Measurements from ENCODE around the gene GHDC.

GHDC gene

GRCh38 chr17:42183741-42184711 is 10.3 kb downstream of the GHDC start:
- Histone ChIP-seq H3K27me3 (ENCODE audit: control insufficient read depth in 1 of 2, insufficient read depth in 2 of 2, low read length in 2 of 2) (peaks cover 2 to 7% of the 10 kb centered on the region in 2 donors), H3K27ac (ENCODE audit: low read depth, low read length) (peak overlapping the region; percentile 79)

GRCh38 chr17:42182927-42183734 is 11.2 kb downstream of the GHDC start:
- H3K4me1 ChIP-seq (ENCODE audit: control insufficient read depth in 1 of 2, insufficient read depth in 2 of 2, low read length in 2 of 2) = peaks cover 30 to 48% of the 10 kb centered on the region in 2 donors
- H3K27me3 ChIP-seq (ENCODE audit: control insufficient read depth in 1 of 2, insufficient read depth in 2 of 2, low read length in 2 of 2) = peaks cover 2 to 7% of the 10 kb centered on the region in 2 donors

More at GRCh38 chr17:42183741-42184711, 10.3 kb downstream of the GHDC start:
- no peaks in the 10 kb centered on the region for H3K36me3 ChIP-seq (ENCODE audit: control insufficient read depth in 1 of 2, insufficient read depth in 2 of 2, low read length in 2 of 2)
- no peaks in the 10 kb centered on the region for H3K9me3 ChIP-seq (ENCODE audit: control insufficient read depth in 1 of 2, low read length in 2 of 2)
- H3K9ac ChIP-seq (ENCODE audit: low read depth in 1 of 2, low read length in 2 of 2) = peak overlapping the region; percentile 63 to 67
- peaks cover 30 to 48% of the 10 kb centered on the region in 2 donors for H3K4me1 ChIP-seq (ENCODE audit: control insufficient read depth in 1 of 2, insufficient read depth in 2 of 2, low read length in 2 of 2)
- H3K4me3 ChIP-seq (ENCODE audit: low read depth in 1 of 2, low read length in 2 of 2) = peak overlapping the region; percentile 78 to 86

GRCh38 chr17:42181851-42182207 is 12.5 kb downstream of the GHDC start:
- peaks cover 30 to 48% of the 10 kb centered on the region in 2 donors for H3K4me1 ChIP-seq (ENCODE audit: control insufficient read depth in 1 of 2, insufficient read depth in 2 of 2, low read length in 2 of 2)
- H3K4me3 ChIP-seq (ENCODE audit: low read depth in 1 of 2, low read length in 2 of 2) = no peak overlapping the region
- no peaks in the 10 kb centered on the region for H3K9me3 ChIP-seq (ENCODE audit: control insufficient read depth in 1 of 2, low read length in 2 of 2)
- H3K9ac ChIP-seq (ENCODE audit: low read depth in 1 of 2, low read length in 2 of 2) = no peak overlapping the region
- no peak overlapping the region for H3K27ac ChIP-seq (ENCODE audit: low read depth, low read length)
- H3K36me3 ChIP-seq (ENCODE audit: control insufficient read depth in 1 of 2, insufficient read depth in 2 of 2, low read length in 2 of 2) = no peaks in the 10 kb centered on the region
- peaks cover 2 to 7% of the 10 kb centered on the region in 2 donors for H3K27me3 ChIP-seq (ENCODE audit: control insufficient read depth in 1 of 2, insufficient read depth in 2 of 2, low read length in 2 of 2)

More at GRCh38 chr17:42182927-42183734, 11.2 kb downstream of the GHDC start:
- Histone ChIP-seq H3K4me3 (ENCODE audit: low read depth in 1 of 2, low read length in 2 of 2) (peak overlapping the region; percentile 78 to 86), H3K9ac (ENCODE audit: low read depth in 1 of 2, low read length in 2 of 2) (peak overlapping the region; percentile 2 to 63), H3K9me3 (ENCODE audit: control insufficient read depth in 1 of 2, low read length in 2 of 2) (no peaks in the 10 kb centered on the region), H3K27ac (ENCODE audit: low read depth, low read length) (peak overlapping the region; percentile 79), H3K36me3 (ENCODE audit: control insufficient read depth in 1 of 2, insufficient read depth in 2 of 2, low read length in 2 of 2) (no peaks in the 10 kb centered on the region)

GRCh38 chr17:42180922-42181850 is 13.1 kb downstream of the GHDC start, which contains the start of gene KCNH4:
TSS of gene KCNH4 (minus strand) at chr17:42181142. CDS start at chr17:42180945, 197 bp downstream.
- H3K9me3 ChIP-seq (ENCODE audit: control insufficient read depth in 1 of 2, low read length in 2 of 2) = no peaks in the 10 kb centered on the region
- H3K4me1 ChIP-seq (ENCODE audit: control insufficient read depth in 1 of 2, insufficient read depth in 2 of 2, low read length in 2 of 2) = peaks cover 30 to 48% of the 10 kb centered on the region in 2 donors
- no peaks in the 10 kb centered on the region for H3K36me3 ChIP-seq (ENCODE audit: control insufficient read depth in 1 of 2, insufficient read depth in 2 of 2, low read length in 2 of 2)
- H3K4me3 ChIP-seq (ENCODE audit: low read depth in 1 of 2, low read length in 2 of 2) = peak within 1 kb of the TSS; percentile 44 to 54
- peaks cover 2 to 7% of the 10 kb centered on the region in 2 donors for H3K27me3 ChIP-seq (ENCODE audit: control insufficient read depth in 1 of 2, insufficient read depth in 2 of 2, low read length in 2 of 2)
- no peak within 1 kb of the TSS for H3K27ac ChIP-seq (ENCODE audit: low read depth, low read length)
- H3K9ac ChIP-seq (ENCODE audit: low read depth in 1 of 2, low read length in 2 of 2) = no peak within 1 kb of the TSS

GRCh38 chr17:42180411-42180921 is 13.8 kb downstream of the GHDC start:
- no peaks in the 10 kb centered on the region for H3K9me3 ChIP-seq (ENCODE audit: control insufficient read depth in 1 of 2, low read length in 2 of 2)
- H3K36me3 ChIP-seq (ENCODE audit: control insufficient read depth in 1 of 2, insufficient read depth in 2 of 2, low read length in 2 of 2) = no peaks in the 10 kb centered on the region
- peaks cover 29 to 45% of the 10 kb centered on the region in 2 donors for H3K4me1 ChIP-seq (ENCODE audit: control insufficient read depth in 1 of 2, insufficient read depth in 2 of 2, low read length in 2 of 2)
- H3K4me3 ChIP-seq (ENCODE audit: low read depth in 1 of 2, low read length in 2 of 2) = peak overlapping the region; percentile 22 to 54
- H3K9ac ChIP-seq (ENCODE audit: low read depth in 1 of 2, low read length in 2 of 2) = no peak overlapping the region
- no peak overlapping the region for H3K27ac ChIP-seq (ENCODE audit: low read depth, low read length)
- peaks cover 2 to 7% of the 10 kb centered on the region in 2 donors for H3K27me3 ChIP-seq (ENCODE audit: control insufficient read depth in 1 of 2, insufficient read depth in 2 of 2, low read length in 2 of 2)

GRCh38 chr17:42179911-42180410 is 14.3 kb downstream of the GHDC start:
- peaks cover 24 to 40% of the 10 kb centered on the region in 2 donors for H3K4me1 ChIP-seq (ENCODE audit: control insufficient read depth in 1 of 2, insufficient read depth in 2 of 2, low read length in 2 of 2)
- H3K27ac ChIP-seq (ENCODE audit: low read depth, low read length) = no peak overlapping the region
- no peaks in the 10 kb centered on the region for H3K36me3 ChIP-seq (ENCODE audit: control insufficient read depth in 1 of 2, insufficient read depth in 2 of 2, low read length in 2 of 2)
- no peak overlapping the region for H3K9ac ChIP-seq (ENCODE audit: low read depth in 1 of 2, low read length in 2 of 2)
- H3K4me3 ChIP-seq (ENCODE audit: low read depth in 1 of 2, low read length in 2 of 2) = peak overlapping the region in 1 of 2 donors; percentile 54
- H3K9me3 ChIP-seq (ENCODE audit: control insufficient read depth in 1 of 2, low read length in 2 of 2) = no peaks in the 10 kb centered on the region
- peaks cover 2 to 7% of the 10 kb centered on the region in 2 donors for H3K27me3 ChIP-seq (ENCODE audit: control insufficient read depth in 1 of 2, insufficient read depth in 2 of 2, low read length in 2 of 2)

- H3K4me3 ChIP-seq (ENCODE audit: low read depth in 1 of 2, low read length in 2 of 2) = no peak overlapping the region
- H3K9ac ChIP-seq (ENCODE audit: low read depth in 1 of 2, low read length in 2 of 2) = no peak overlapping the region
- H3K27ac ChIP-seq (ENCODE audit: low read depth, low read length) = no peak overlapping the region
- no peaks in the 10 kb centered on the region for H3K36me3 ChIP-seq (ENCODE audit: control insufficient read depth in 1 of 2, insufficient read depth in 2 of 2, low read length in 2 of 2)
- peaks cover 2 to 7% of the 10 kb centered on the region in 2 donors for H3K27me3 ChIP-seq (ENCODE audit: control insufficient read depth in 1 of 2, insufficient read depth in 2 of 2, low read length in 2 of 2)
- H3K9me3 ChIP-seq (ENCODE audit: control insufficient read depth in 1 of 2, low read length in 2 of 2) = no peaks in the 10 kb centered on the region
- peaks cover 18 to 33% of the 10 kb centered on the region in 2 donors for H3K4me1 ChIP-seq (ENCODE audit: control insufficient read depth in 1 of 2, insufficient read depth in 2 of 2, low read length in 2 of 2)
Measured at GRCh38 chr17:42179335-42179734, 15.0 kb downstream of the GHDC start.

GRCh38 chr17:42178817-42179216 is 15.5 kb downstream of the GHDC start:
- Histone ChIP-seq H3K27me3 (ENCODE audit: control insufficient read depth in 1 of 2, insufficient read depth in 2 of 2, low read length in 2 of 2) (peaks cover 2 to 7% of the 10 kb centered on the region in 2 donors), H3K4me3 (ENCODE audit: low read depth in 1 of 2, low read length in 2 of 2) (no peak overlapping the region), H3K36me3 (ENCODE audit: control insufficient read depth in 1 of 2, insufficient read depth in 2 of 2, low read length in 2 of 2) (no peaks in the 10 kb centered on the region), H3K27ac (ENCODE audit: low read depth, low read length) (no peak overlapping the region), H3K9ac (ENCODE audit: low read depth in 1 of 2, low read length in 2 of 2) (no peak overlapping the region), H3K4me1 (ENCODE audit: control insufficient read depth in 1 of 2, insufficient read depth in 2 of 2, low read length in 2 of 2) (peaks cover 17 to 30% of the 10 kb centered on the region in 2 donors), H3K9me3 (ENCODE audit: control insufficient read depth in 1 of 2, low read length in 2 of 2) (no peaks in the 10 kb centered on the region)

GRCh38 chr17:42177684-42178083 is 16.6 kb downstream of the GHDC start:
- H3K36me3 ChIP-seq (ENCODE audit: control insufficient read depth in 1 of 2, insufficient read depth in 2 of 2, low read length in 2 of 2) = no peaks in the 10 kb centered on the region
- peaks cover 11 to 19% of the 10 kb centered on the region in 2 donors for H3K4me1 ChIP-seq (ENCODE audit: control insufficient read depth in 1 of 2, insufficient read depth in 2 of 2, low read length in 2 of 2)
- peaks cover 2 to 7% of the 10 kb centered on the region in 2 donors for H3K27me3 ChIP-seq (ENCODE audit: control insufficient read depth in 1 of 2, insufficient read depth in 2 of 2, low read length in 2 of 2)
- H3K9ac ChIP-seq (ENCODE audit: low read depth in 1 of 2, low read length in 2 of 2) = no peak overlapping the region
- H3K27ac ChIP-seq (ENCODE audit: low read depth, low read length) = no peak overlapping the region
- H3K4me3 ChIP-seq (ENCODE audit: low read depth in 1 of 2, low read length in 2 of 2) = no peak overlapping the region
- no peaks in the 10 kb centered on the region for H3K9me3 ChIP-seq (ENCODE audit: control insufficient read depth in 1 of 2, low read length in 2 of 2)

Measured in duodenal mucosa (tissue), 2 donors.